GM18870 (cell line): ENCODE data around the gene DUOX2.
"Not testable (repeated sequence)": the region's sequence is repeated elsewhere in the genome, so short reads cannot be mapped to it uniquely, and the experiment has no call there.

Experiments
- ATAC-seq: cut with Tn5 transposase; IDR thresholded peaks from one replicate; pipeline ENCODE4 v1.9.1; 2021; ENCODE audit warnings: moderate library complexity; ENCODE audit not compliant: unreplicated experiment

DUOX2 gene

DNA sequence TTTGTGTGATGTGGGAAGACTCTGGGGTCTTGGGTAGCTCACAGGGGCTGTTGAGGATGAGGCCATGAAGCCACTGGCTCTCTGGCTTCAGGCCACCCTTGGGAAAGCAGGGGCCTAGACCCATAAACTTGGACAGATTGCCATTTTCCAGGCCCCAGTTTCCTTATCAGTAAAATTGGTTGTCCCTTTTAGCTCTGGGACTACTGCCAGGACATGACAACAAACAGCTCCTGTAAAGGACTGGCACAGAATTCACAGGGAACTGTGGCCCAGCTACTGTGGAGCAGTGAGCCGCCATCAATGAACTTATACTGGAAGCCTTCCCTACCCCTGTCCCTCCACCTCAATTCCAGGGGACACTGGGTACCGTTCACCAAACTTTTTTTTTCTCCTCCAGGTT, 36.6 kb downstream of the DUOX2 start:
- ATAC-seq: not testable (repeated sequence)

- not testable (repeated sequence) for ATAC-seq
These were observed 38.3 kb downstream of the DUOX2 start for GRCh38 chr15:45075440-45076320.

- not testable (repeated sequence) for ATAC-seq
These were observed 40.4 kb downstream of the DUOX2 start for GRCh38 chr15:45073602-45074001.

- not testable (repeated sequence) for ATAC-seq
These were observed 44.0 kb downstream of the DUOX2 start for GRCh38 chr15:45069942-45070360.

DNA sequence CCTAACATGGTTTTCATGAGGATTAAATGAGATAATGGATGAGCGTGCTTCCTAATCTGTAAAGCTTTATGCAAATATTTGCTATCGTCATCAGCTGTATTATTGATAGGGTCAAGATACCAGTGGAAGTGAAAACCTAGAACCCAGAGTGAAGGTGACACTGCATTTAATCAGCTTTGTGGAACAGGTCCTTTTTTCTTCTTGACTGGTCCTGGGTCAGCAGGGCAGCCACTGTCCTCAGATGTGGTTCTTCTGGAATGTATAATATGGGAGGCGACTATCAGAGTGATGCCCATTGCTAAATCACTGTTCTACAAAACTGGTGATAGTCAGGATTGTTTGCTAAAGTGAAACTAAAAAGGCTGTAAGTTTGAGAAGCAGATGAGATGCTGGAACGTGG, 49.6 kb downstream of the DUOX2 start:
- no peak for ATAC-seq

GRCh38 chr15:45062301-45062700, 51.7 kb downstream of the DUOX2 start:
- not testable (repeated sequence) for ATAC-seq

GRCh38 chr15:45058690-45059675, 55.0 kb downstream of the DUOX2 start:
- not testable (repeated sequence) for ATAC-seq

DNA sequence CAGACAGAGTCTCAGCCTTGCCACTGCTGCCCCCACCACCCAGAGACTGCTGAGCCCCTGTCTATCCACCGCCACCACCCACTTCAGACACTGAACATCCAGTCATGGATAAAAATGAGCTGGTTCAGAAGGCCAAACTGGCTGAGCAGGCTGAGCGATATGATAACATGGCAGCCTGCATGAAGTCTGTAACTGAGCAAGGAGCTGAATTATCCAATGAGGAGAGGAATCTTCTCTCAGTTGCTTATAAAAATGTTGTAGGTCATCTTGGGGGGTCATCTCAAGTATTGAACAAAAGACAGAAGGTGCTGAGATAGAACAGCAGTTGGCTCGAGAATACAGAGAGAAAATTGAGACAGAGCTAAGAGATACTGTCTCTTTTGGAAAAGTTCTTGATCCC, 61.3 kb downstream of the DUOX2 start:
- ATAC-seq: not testable (repeated sequence)

GRCh38 chr15:45050587-45050986, 63.4 kb downstream of the DUOX2 start:
- ATAC-seq: no peak

- ATAC-seq: no peak
These were observed 65.0 kb downstream of the DUOX2 start for GRCh38 chr15:45048794-45049631.

DNA sequence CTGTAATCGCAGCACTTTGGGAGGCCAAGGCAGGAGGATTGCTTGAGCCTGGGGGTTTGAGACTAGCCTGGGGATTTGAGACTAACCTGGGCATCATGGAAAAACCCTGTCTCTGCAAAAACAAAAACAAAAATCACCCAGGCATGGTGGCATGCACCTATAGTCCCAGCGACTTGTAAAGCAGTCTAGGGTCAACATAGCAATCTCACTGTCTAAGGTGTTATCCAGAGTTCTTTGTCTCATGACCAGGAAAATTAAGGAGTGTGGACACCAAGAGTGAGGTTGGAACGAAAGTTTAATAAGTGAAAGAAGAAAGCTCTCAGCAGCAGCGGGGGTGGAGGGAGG, 65.6 kb downstream of the DUOX2 start:
- ATAC-seq: not testable (repeated sequence)

- ATAC-seq: not testable (repeated sequence)
These were observed 69.7 kb downstream of the DUOX2 start for GRCh38 chr15:45044270-45044669.

DNA sequence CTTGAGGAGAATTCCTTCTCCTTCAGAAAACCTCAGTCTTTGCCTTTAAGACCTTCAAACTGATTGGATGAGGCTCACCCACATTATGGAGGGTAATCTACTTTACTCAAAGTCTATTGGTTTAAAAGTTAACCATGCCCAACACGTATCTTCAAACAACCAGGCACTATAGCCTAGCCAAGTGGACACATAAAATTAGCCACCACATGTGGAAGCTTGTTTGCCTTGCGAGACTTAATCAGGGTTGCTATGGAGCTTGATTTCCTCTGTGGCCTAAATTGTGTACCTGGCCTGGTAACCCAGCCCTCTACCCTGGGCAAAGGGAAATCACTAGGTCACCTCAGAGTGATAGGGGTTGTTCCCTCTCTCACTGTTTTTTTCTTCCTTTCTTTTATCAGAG, 71.1 kb downstream of the DUOX2 start:
- ATAC-seq: not testable (repeated sequence)
